GM20000 (cell line): ENCODE measurements around the gene PHF1.

Experiments
- DNase-seq: peaks from one replicate; pipeline ENCODE4 v3.0.0; 2012; ENCODE audit warnings: low spot score
- CTCF ChIP-seq: IDR thresholded peaks from 2 replicates; pipeline ENCODE4 v1.5.1; 2012; ENCODE audit warnings: mild to moderate bottlenecking, control low read depth; ENCODE audit errors: extremely low read depth, missing control alignments

Gene PHF1

GRCh38 chr6:33417903-33418689 lies 7.3 kb downstream of the PHF1 start, which contains the start of gene CUTA:
Gene CUTA, minus strand, starts transcription at chr6:33418107. Its CDS starts 107 bp downstream, at chr6:33418000.
- peak; percentile 93 for DNase-seq
- TF ChIP-seq CTCF = no peak

- DNase-seq = peak; percentile 34
- TF ChIP-seq CTCF = no peak
Observed at GRCh38 chr6:33418690-33419291, 8.0 kb downstream of the PHF1 start.

- no peak for DNase-seq
- no peak for TF ChIP-seq CTCF
Observed at GRCh38 chr6:33419580-33420490, 9.0 kb downstream of the PHF1 start, which contains the start of gene SYNGAP1. Gene SYNGAP1, plus strand, starts transcription at chr6:33420065. Its CDS starts 200 bp downstream, at chr6:33420265.

- no peak for DNase-seq
- no peak for TF ChIP-seq CTCF
Observed at GRCh38 chr6:33420491-33421343, 9.9 kb downstream of the PHF1 start.

GRCh38 chr6:33421344-33421643 lies 10.5 kb downstream of the PHF1 start:
- no peak for TF ChIP-seq CTCF
- DNase-seq = no peak

GRCh38 chr6:33423777-33424176 lies 13.0 kb downstream of the PHF1 start:
- DNase-seq = no peak
- TF ChIP-seq CTCF = no peak
